Left lung (tissue), 10 donors: Measurements from ENCODE around the gene LCORL. TPM values are rescaled to one million over a fixed set of nuclear protein-coding genes. Genes with fewer than 3 reads are reported as not detected.
"Not testable (repeated sequence)": the region's sequence is repeated elsewhere in the genome, so short reads cannot be mapped to it uniquely, and the experiment has no call there.

Experiments
- ATAC-seq: fragments of 200-7000 bp; cut with Tn5 transposase; one replicate; pipeline ENCODE4 v1.9.1; 2020; ENCODE audit warnings: moderate library complexity
- DNase-seq, 4 donors: peaks; one replicate each; pipeline ENCODE4 v3.0.0-alpha.2; 2013 to 2020
- H3K27ac ChIP-seq, 2 donors: fragments of 200-600 bp; sonication (generic) in 1 of 2; one replicate each; pipeline versions ENCODE4 v1.5.0 to v1.8.0; 2020 to 2021
- H3K27me3 ChIP-seq, 2 donors: fragments of 200-600 bp; sonication (generic) in 1 of 2; one replicate each; pipeline versions ENCODE4 v1.5.0 to v1.8.0; 2020 to 2021
- H3K36me3 ChIP-seq, 2 donors: fragments of 200-600 bp; sonication (generic) in 1 of 2; one replicate each; pipeline versions ENCODE4 v1.5.0 to v1.8.0; 2020 to 2021
- H3K4me1 ChIP-seq, 2 donors: fragments of 200-600 bp; one replicate each; pipeline ENCODE4 v1.8.0; 2021
- H3K4me3 ChIP-seq, 2 donors: fragments of 200-600 bp; sonication (generic) in 1 of 2; one replicate each; pipeline versions ENCODE4 v1.5.0 to v1.8.0; 2020 to 2021; ENCODE audit warnings: mild to moderate bottlenecking in 1 of 2
- H3K9me3 ChIP-seq, 2 donors: fragments of 200-600 bp; sonication (generic) in 1 of 2; one replicate each; pipeline versions ENCODE4 v1.5.0 to v1.8.0; 2020 to 2021
- CTCF ChIP-seq, 2 donors: fragments of 200-600 bp; sonication (generic) in 1 of 2; IDR thresholded peaks; one replicate each; pipeline versions ENCODE4 v1.5.0 to v1.8.0; 2021; ENCODE audit warnings: antibody characterized with exemption in 2 of 2
- intact Hi-C, 2 donors: fragments of 100-400 bp; cut with DNase I; formaldehyde crosslinking; loops; one replicate each; pipeline versions ENCODE4 v1.11.2 to v1.14.2; 2022
- polyA plus RNA-seq, 6 donors: library from polyadenylated mRNA; unstranded; fragments of 120-200 nt; gene quantifications; one replicate each; pipeline ENCODE4 v1.2.1, GENCODE V29; 2013; ENCODE audit not compliant: insufficient read length in 6 of 6
- total RNA-seq, 2 donors: library from RNA; stranded (reverse); fragmentation: NEBNext Ultra II Directional; extraction: Animal tissue kit (Norgen Biotek cat#: 25700); gene quantifications; one replicate each; pipeline ENCODE4 v1.2.1, GENCODE V29; 2021
- donor health status: DM: no; HTN: yes; CAD: no.
- donor health status: DM: no; HTN: no; CAD: no.

The LCORL gene
- total and polyA plus RNA-seq, 8 donors = 12.2 to 20.9 (median 17.5) TPM

GRCh38 chr4:18012134-18012806 is 9.3 kb downstream of the LCORL start:
- intact Hi-C loops = no loop called here
- Histone ChIP-seq H3K27me3 (no peaks in the 10 kb centered on the region), H3K4me1 (peaks cover 6 to 7% of the 10 kb centered on the region in 2 donors), H3K9me3 (no peaks in the 10 kb centered on the region), H3K27ac (no peak overlapping the region), H3K36me3 (no peaks in the 10 kb centered on the region), H3K4me3 (no peak overlapping the region)
- no peak for DNase-seq
- no peak for ATAC-seq
- no peak for TF ChIP-seq CTCF (IDR thresholded peaks at IDR 0.05)

GRCh38 chr4:18007625-18008024 is 13.9 kb downstream of the LCORL start:
- Histone ChIP-seq H3K27ac (no peak overlapping the region), H3K9me3 (no peaks in the 10 kb centered on the region), H3K4me3 (no peak overlapping the region), H3K4me1 (peaks cover 0 to 5% of the 10 kb centered on the region in 2 donors), H3K36me3 (no peaks in the 10 kb centered on the region), H3K27me3 (no peaks in the 10 kb centered on the region)
- DNase-seq (no peak), ATAC-seq (no peak)
- intact Hi-C loops = no loop called here
- no peak for TF ChIP-seq CTCF (IDR thresholded peaks at IDR 0.05)

GRCh38 chr4:18006432-18006831 is 15.1 kb downstream of the LCORL start:
- H3K4me1 ChIP-seq, intact Hi-C loops, H3K36me3 ChIP-seq, ATAC-seq, H3K27ac ChIP-seq, DNase-seq, H3K27me3 ChIP-seq, H3K9me3 ChIP-seq, H3K4me3 ChIP-seq: not testable (repeated sequence)

- no peaks in the 10 kb centered on the region for H3K36me3 ChIP-seq
- intact Hi-C loops = no loop called here
- DNase-seq (no peak), ATAC-seq (no peak)
- no peaks in the 10 kb centered on the region for H3K27me3 ChIP-seq
- H3K4me3 ChIP-seq = no peak overlapping the region
- H3K27ac ChIP-seq = no peak overlapping the region
- no peak for TF ChIP-seq CTCF (IDR thresholded peaks at IDR 0.05)
- no peaks in the 10 kb centered on the region for H3K4me1 ChIP-seq
- no peaks in the 10 kb centered on the region for H3K9me3 ChIP-seq
Measured at GRCh38 chr4:17997129-17997528, 24.4 kb downstream of the LCORL start.

- intact Hi-C loops = no loop called here
- no peak for DNase-seq
- no peaks in the 10 kb centered on the region for H3K4me1 ChIP-seq
- no peaks in the 10 kb centered on the region for H3K27me3 ChIP-seq
- TF ChIP-seq CTCF (IDR thresholded peaks at IDR 0.05) = no peak
- H3K9me3 ChIP-seq = no peaks in the 10 kb centered on the region
- no peak overlapping the region for H3K27ac ChIP-seq
- no peak overlapping the region for H3K4me3 ChIP-seq
- no peak for ATAC-seq
- H3K36me3 ChIP-seq = no peaks in the 10 kb centered on the region
Measured at GRCh38 chr4:17995165-17995564, 26.4 kb downstream of the LCORL start.

GRCh38 chr4:17985832-17986231 is 35.7 kb downstream of the LCORL start:
- intact Hi-C loops = no loop called here
- TF ChIP-seq CTCF (IDR thresholded peaks at IDR 0.05) = no peak
- H3K27ac ChIP-seq = no peak overlapping the region

More at GRCh38 chr4:17985832-17986231, 35.7 kb downstream of the LCORL start:
- H3K27me3 ChIP-seq = no peaks in the 10 kb centered on the region
- H3K4me3 ChIP-seq = no peak overlapping the region
- no peak for DNase-seq
- H3K36me3 ChIP-seq = no peaks in the 10 kb centered on the region
- peaks cover 0 to 25% of the 10 kb centered on the region in 2 donors for H3K9me3 ChIP-seq
- no peak for ATAC-seq
- no peaks in the 10 kb centered on the region for H3K4me1 ChIP-seq
